ENCODE measurements around the gene ZNF560.
"Not testable (repeated sequence)": the region's sequence is repeated elsewhere in the genome, so short reads cannot be mapped to it uniquely, and the experiment has no call there.

DNA sequence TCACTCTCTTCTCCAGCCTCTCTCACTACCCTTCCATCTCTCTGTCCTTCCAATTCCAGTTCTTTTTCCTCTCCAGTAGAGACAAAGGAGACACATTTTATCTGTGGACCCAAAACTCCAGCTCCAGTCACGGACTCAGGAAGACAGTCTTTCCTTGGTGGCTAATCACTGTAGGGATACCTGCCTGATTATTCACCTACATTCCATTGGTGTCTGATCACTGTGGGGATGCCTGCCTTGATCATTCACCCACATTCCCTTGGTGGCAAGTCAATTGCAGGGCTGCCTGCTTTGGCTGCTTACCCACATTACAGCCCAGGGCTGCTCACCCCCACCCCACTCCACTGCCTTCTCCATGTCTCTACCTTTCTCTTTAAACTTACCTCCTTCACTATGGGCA lies 41.5 kb upstream of the ZNF560 start:
- TF ChIP-seq, protein P1, sequence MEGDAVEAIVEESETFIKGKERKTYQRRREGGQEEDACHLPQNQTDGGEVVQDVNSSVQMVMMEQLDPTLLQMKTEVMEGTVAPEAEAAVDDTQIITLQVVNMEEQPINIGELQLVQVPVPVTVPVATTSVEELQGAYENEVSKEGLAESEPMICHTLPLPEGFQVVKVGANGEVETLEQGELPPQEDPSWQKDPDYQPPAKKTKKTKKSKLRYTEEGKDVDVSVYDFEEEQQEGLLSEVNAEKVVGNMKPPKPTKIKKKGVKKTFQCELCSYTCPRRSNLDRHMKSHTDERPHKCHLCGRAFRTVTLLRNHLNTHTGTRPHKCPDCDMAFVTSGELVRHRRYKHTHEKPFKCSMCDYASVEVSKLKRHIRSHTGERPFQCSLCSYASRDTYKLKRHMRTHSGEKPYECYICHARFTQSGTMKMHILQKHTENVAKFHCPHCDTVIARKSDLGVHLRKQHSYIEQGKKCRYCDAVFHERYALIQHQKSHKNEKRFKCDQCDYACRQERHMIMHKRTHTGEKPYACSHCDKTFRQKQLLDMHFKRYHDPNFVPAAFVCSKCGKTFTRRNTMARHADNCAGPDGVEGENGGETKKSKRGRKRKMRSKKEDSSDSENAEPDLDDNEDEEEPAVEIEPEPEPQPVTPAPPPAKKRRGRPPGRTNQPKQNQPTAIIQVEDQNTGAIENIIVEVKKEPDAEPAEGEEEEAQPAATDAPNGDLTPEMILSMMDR (IDR thresholded peaks at IDR 0.05), result not testable (repeated sequence)
- TF ChIP-seq ZFX (IDR thresholded peaks at IDR 0.05; ENCODE audit: borderline replicate concordance), result not testable (repeated sequence)
